HG03520 (cell line): Measurements from ENCODE around the gene GPR39.
"Not testable (repeated sequence)": the region's sequence is repeated elsewhere in the genome, so short reads cannot be mapped to it uniquely, and the experiment has no call there.

Experiments
- ATAC-seq: cut with Tn5 transposase; IDR thresholded peaks from one replicate; pipeline ENCODE4 v1.9.1; 2021; ENCODE audit warnings: mild to moderate bottlenecking, moderate library complexity; ENCODE audit not compliant: unreplicated experiment

Gene GPR39

DNA sequence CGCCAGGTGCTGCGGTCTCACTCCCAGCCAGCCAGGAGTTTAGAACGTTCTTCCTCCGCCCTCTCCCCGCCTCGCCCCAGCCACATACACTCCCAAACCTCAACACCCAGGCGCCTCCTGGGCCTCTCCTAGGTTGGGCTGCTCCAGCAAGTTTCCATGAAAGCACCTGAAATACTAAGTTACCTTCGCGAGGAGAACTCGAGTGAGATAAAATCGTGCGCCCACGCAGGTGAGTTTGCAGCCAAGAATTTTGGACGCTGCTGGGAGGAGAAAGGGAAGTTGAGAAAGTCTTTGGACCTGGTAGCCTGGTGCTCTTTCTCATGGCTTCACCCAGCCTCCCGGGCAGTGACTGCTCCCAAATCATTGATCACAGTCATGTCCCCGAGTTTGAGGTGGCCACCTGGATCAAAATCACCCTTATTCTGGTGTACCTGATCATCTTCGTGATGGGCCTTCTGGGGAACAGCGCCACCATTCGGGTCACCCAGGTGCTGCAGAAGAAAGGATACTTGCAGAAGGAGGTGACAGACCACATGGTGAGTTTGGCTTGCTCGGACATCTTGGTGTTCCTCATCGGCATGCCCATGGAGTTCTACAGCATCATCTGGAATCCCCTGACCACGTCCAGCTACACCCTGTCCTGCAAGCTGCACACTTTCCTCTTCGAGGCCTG, at the start of gene GPR39:
GPR39 (plus strand) TSS at position 83 of the 673 bp plus-strand sequence.
- no peak for ATAC-seq

DNA sequence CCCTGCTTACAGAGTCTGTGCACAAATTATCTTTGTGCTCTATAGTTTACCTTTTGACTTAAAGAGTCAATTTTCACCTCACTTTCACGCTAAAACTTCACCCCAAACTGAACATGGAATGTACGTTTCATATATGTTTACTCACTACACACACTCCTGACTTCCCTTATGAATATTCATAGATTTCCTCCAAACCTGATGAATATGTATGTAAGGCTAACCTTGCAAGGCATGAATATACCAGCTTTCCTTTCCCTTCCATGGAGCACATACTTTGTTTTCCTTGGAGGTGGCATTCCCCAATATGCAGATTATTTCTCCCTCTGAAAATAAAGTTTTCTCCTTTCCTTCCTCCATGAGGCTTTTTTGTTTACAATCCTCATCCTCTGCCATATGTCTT, 48.4 kb upstream of the GPR39 start:
- ATAC-seq, result no peak

DNA sequence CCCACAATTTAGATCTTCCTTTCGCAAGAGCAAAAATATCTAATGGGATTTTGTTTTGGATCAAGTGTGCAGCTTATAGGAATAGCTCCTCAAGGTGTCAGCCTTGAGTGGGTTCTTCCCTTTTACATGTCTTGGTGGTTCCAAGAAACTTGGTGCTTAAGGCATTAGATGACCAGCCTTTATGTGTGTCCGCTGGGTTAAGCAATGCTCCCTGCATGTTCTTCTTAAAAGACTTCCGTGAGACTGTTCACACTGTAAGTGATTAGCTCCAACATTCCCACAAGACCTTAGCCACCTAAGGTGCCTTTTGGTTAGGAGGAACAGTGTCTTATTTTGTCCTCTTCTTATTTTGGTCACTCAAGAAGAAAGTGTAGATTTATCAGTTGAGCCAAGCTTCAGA, 44.3 kb upstream of the GPR39 start:
- no peak for ATAC-seq

DNA sequence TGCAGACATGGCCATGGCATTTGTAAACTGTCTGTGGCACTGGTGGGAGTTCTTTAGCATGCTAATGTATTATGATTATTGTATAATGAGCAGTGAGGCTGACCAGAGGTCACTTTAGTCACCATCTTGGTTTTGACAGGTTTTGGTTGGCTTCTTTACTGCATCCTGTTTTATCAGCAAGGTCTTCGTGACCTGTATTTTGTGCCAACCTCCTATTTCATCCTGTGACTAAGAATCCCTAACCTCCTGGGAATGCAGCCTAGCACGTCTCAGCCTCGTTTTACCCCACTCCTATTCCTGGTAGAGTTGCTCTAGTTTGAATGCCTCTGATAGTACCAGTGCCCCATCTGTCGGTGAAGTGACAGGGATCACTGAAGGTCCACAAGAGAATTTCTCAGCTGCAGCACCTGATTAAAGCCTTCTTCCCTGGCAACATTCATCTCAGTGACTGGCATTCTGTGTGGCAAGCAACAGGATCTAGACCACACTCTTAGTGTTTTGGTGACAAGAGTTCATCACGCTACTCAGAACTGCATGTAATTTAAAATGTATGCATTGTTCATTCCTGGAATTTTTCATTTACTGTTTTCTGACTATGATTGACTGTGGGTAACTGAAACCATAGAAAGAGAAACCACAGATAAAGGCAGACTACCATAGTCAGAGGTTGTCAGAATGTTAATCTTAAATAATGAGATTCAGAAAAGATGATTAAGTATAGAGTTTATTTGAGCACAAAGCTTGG, 43.0 kb upstream of the GPR39 start:
- ATAC-seq, result no peak

DNA sequence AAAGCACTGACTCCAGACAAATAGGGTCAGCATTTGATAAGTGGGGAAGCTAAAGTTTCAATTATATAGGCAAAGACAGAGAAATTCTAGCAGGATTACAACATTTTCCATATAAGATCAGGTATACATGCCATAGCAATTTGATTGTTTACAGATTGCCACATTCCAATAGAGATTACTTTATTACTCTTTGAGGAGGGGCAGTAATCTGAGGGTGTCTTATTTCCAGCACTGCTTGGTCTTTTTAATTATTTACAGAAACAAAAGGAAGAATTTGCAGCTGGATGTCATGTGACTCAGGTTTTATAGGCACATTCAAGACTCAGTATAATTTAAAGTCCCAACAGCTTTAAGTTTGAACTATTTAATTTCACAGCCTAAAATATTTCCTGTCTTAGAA, 42.5 kb upstream of the GPR39 start:
- no peak for ATAC-seq

DNA sequence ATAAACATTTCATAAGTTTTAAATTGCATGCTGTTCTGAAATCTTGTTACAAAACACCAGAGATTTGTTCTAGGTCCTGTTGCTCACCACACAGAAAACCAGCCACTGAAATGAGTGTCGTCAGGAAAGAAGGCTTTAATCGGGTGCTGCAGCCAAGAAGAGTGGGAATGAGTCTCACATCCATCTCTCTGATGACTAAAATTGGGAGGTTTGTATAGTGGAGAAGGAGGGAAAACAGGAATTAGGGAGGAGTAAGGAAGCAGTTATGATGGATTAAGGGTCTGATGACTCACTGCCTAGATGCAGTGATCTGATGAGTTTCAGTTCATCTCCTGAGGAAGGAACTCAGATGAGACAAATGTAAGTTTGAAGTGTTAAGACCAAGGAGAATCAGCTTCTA, 42.1 kb upstream of the GPR39 start:
- no peak for ATAC-seq

DNA sequence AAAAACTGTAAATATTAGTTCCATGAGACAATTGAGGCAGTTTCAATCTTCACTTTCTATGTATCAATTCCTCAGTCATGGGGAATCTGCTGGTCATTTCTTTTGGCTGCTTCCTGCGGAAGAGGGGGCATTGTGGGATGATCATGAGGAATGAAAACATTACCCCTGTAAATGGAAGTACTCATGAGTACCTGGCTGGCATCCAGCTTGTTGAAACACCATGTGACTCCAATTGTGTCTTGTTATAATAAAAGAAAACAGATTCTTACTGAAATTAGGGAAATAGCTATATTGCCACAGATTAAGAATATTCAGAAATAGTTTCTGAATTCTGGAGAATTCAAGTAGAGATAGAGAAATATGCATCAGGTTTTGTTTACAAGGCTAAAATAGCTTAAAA, 41.6 kb upstream of the GPR39 start:
- ATAC-seq, result no peak

DNA sequence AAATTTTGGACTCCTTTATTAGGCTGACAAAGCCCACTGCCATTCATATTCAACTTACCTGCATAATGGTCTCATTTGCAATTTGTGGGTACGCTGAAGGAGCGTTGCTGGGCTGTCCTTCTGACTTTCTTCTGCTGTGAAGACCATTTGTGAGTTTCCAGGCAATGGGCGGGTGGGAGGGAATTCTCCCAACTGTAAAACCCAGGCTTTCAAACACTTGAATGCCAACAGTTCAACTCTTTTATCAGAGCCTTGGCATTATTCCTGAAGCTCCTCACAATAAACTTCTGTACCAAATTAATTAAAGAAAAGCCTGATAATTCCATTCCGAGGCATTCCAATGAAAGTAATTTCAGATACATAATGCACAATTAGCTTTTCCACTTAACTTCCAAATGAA, 35.2 kb upstream of the GPR39 start:
- ATAC-seq, result no peak

DNA sequence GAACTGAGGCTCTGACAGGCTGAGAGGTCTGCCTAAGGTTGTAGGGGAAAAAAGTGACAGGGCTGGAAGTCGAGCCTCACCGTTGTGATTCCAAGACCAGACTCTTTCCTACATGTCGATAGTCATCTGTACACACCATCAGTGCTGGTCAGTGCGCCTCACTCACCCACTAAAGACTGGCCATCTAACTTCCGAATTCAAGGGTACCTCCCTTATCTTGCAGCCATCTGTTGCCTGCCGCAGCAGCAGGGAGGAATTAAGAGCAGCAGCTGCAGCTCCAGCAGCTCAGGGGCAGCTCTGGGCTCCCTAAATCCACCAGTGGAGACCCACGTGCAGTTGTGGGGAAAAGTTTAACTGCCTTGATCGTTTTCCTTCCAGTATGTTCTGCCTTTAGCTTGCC, 32.6 kb upstream of the GPR39 start:
- ATAC-seq, result no peak

DNA sequence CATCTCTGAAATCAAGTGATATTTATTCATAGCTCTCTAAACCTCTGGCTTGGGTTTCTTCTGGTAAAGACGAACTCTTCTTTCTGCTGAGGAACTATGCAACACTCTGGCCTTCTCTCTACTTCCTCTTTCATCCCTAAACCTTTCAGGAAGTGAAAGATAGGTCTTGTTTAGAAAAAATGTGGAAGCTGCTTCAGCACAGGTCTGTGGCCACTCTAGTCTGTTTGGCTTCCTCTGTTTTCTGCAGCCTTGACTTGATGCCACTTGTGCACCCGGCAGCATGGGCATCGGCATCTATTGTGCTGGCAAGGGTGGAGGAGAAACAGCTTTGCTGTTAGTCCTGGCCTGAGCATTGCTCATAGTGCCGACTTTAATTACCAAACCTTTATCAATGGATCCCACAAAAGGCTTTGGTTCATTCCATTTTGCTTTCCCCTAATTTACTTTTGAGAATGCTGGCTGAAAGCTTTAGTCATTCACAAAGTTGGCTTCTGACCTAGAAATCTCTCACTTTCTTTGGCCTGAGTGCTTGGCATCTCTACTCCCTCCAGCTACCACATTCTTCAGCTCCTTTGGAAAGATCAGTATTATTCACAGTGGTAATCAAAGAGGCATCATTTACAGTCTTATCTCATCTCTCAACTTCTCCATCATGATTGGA, 32.0 kb upstream of the GPR39 start:
- no peak for ATAC-seq

DNA sequence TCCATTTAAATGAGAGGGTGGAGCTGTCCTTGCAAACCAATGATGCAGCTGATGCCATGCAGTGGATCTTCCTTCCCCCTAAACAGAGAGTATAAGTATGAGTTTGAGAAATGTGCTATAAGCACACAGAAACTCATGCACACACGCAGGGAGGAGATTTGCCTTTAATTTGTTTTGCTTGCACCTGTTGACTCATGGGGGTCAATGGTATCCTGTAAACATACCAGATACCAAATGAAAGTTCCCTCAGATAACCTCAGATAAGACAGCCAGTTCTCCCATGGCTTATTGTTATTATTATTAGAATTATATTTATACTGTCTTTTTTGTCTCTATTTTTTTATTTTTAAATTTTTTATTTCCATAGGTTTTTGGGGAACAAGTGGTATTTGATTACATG, 29.5 kb upstream of the GPR39 start:
- no peak for ATAC-seq

DNA sequence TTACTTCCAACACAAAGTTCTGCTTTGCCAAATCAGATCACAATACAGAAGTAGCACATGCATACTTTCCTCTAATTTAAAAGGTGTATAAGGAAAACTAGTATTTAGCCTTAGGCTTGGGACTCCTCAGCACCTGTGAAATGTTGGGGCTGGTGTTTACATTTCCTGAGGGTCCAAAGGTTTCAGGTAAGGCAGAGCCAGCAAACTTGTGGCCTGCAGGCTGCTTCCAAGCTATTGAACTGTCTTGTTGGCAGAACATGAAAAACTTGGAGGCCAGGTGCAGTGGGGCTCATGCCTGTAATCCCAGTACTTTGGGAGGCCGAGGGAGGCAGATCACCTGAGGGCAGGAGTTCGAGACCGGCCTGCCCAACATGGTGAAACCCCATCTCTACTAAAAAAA, 26.5 kb upstream of the GPR39 start:
- ATAC-seq, result no peak

DNA sequence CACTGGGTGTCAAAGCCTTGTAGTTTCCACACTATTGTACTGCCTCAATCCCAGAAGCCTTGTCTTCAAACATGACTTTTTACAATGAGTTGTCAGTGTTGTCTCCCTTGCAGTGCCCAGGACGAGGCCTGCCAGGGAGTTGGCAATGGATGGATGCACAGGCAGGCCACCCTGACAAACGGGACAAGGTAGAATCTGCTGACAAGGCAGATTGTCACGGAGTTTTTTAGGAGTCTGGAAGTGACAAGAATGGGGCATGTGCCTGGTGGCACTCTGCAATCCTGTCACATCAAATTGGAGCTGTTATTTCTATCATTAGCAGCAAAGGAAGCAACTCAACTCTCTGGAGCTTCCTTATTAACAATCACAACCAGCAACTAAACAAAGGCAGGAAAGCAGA, 25.2 kb upstream of the GPR39 start:
- ATAC-seq, result no peak

DNA sequence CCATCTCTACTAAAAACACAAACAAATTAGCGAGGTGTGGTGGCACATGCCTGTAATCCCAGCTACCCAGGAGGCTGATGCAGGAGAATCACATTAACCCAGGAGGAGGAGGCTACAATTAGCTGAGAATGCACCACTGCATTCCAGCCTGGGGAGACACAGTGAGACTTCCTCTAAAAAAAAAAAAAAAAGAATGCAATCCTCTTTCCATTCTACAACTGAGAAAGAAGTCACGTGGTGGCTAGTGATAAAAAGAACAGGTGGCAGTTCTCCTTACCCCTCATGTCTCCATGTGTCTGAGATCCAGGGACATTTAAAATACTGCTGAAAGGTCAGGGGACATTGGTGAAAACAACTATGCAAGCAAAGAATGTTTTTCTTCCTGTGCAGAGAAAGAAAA, 24.4 kb upstream of the GPR39 start:
- ATAC-seq, result no peak

DNA sequence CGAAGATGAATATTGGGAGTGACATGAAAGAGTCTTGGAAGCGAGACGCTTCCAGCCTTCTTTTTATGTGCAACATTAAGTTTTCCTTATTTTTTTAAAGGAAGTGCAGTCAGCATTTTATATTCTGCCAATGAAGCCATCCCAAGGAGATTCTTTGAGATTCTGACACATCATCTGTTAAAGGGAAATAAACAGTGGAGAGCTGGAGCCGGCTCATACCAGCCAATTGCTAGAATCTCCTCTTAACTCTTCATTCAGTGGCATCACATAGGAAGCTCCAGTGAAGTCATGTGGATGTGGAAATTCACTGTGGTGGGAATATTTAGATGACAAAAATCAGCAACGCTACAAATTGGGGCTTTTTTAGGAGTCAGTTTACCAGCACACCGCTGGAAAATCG, 23.7 kb upstream of the GPR39 start:
- no peak for ATAC-seq

DNA sequence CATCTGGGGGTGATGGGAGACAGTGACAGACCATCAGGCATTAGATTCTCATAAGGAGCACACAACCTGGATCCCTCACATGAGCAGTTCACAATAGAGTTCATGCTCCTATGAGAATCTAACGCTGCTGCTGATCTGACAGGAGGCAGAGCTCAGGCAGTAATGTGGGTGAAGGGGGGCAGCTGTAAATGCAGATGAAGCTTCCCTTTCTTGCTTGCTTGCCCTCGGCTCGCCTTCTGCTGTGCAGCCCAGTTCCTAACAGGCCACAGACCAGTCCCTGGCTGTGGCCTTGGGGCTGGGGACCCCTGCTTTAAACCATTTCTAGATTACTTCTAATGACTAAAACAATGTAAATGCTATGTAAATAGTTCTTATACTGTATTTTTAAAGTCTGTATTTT, 19.6 kb upstream of the GPR39 start:
- ATAC-seq, result not testable (repeated sequence)

DNA sequence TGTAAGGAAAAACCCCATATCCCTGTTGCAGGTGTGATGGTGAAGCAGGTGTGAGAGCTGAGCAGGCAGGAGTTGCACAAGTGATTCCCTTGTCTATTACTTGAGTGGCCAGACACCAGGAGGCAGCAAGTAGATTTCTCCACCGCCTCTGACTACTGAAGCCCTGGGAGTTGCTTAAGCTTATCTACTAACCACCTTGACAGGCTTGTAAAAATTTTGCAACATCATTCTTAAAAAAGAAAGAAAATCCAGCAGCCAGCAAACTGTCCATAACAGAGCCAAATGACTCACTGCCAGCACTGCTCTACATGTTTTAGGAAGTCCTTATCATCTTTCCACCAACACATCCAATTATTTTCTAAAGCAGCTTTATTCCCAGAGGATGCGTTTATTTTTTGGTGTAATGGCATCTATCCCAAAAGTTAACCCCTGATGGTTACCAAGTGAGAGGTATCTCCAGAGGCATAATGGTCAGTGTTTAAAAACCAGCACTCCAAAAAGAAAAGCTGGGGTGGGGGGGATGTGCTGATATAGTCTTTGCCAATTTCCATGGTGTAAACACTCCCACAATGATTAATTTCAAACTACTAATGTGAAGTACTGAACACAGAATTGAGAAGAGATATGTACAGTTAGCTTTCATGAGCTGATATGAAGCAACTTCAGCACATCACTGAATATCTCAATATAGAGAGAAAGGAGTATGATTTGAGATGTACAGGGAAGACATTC, 16.3 kb upstream of the GPR39 start:
- ATAC-seq, result no peak

DNA sequence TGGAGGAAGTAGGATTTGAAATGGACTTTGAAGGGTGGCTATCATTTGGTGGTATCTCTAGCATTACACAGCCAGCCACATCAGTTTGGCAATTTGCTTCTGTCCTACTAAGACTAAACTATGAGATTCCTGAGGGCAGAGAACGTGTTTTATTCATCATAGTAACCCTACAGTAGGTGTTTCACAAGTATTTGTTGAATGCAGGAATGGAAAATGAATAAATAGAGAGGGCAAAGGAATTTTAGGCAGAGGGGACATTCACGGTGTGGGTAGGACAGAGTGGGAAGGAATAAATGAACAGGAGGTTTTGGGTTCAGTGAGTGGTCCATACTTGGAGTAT, 15.7 kb upstream of the GPR39 start:
- ATAC-seq, result no peak

DNA sequence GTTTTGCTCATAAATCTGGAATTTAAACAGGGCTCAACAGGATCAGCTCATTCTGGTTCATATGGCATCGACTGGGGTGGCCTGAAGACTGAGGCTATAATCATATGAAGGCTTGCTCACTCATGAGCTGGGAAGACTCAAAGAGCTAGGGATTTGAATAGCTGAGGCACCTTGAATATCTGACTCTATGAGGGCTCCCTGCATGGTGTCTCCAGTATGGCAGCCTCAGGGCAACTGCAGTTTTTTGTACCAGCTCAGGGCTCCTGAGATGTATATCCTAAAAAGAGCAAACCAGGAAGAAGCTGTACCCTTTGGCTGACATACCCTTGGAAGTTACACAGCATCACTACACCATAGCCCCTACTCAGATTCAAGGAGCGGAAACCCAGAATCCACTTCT, 15.3 kb upstream of the GPR39 start:
- ATAC-seq, result no peak

DNA sequence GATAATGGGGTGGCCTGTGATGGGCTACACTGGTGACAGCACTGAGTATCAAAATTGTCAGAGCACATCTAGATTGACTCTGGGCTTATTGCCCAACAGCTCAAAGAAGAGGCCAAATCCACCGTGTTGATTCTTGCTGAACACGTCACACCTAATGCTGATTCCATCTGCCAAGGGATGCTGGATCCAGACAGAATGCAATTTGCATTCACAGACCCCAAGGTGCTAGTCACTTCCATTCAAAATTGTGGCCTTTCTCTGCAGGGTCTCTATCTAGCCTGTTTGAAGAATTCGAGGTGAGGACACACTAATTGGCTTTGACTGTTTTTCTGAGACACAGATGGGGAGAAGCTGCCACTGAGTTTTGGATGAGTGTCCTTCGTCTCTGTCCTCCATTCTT, 13.5 kb upstream of the GPR39 start:
- no peak for ATAC-seq

DNA sequence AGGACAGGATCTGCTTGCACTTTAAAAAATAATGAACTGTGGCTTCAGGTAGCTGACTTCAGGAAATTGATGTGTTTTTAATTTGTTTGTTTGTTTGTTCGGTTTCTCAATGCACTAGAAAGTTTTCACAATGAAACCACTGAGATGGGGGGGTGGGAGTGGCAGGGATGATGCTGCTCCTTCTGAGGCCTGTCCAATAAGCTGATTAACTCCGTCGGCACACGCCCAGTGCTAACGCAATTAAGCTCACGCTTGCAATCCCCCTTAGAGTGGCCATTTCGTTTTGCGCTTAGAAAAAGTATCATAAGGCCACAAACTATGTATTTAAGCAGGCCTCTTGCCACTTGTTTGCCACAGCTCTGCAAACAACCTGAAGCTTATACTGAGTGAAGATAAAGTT, 12.5 kb upstream of the GPR39 start:
- no peak for ATAC-seq

DNA sequence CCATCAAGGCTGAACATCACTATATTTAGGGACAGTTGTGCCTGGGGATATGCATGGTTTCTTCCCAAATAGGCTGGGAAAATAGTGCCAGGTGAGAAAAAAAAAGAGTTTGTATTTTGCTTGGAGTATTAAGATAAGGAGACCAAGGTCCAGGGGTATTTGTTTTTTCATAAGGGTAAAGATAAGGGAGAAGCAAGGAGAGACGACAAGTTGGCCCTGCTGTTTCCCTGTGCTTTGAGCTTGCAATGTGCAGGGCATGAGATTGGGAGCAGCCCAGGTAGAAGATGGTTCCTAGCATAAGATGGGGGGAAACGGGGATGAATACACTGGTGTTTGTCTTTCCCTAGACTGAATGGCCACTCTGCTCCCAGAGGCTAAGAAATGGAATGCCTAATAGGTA, 8.8 kb upstream of the GPR39 start:
- ATAC-seq, result no peak
